ENCODE data around the gene NCAM1. TPM values are rescaled to one million over a fixed set of nuclear protein-coding genes. Genes with fewer than 3 reads are reported as not detected.

NCAM1 gene
- total RNA-seq, 4 donors from 2014 or later, result 56.3 to 193 (median 70.2) TPM

- H3K27me3 ChIP-seq, result no peaks in the 10 kb centered on the region
- ATAC-seq, result no peak
- H3K36me3 ChIP-seq, result peaks cover 0 to 21% of the 10 kb centered on the region in 2 donors
- H3K4me3 ChIP-seq, result no peak overlapping the region
- no peak for TF ChIP-seq CTCF (IDR thresholded peaks at IDR 0.05)
- no peak for TF ChIP-seq POLR2A (IDR thresholded peaks at IDR 0.05)
- no peak for TF ChIP-seq POLR2AphosphoS5 (IDR thresholded peaks at IDR 0.05)
- no peak for TF ChIP-seq EP300 (IDR thresholded peaks at IDR 0.05)
- H3K9me3 ChIP-seq, result no peaks in the 10 kb centered on the region
- peaks cover 0 to 37% (median 0%) of the 10 kb centered on the region in 3 donors for H3K4me1 ChIP-seq
- 82 to 83% methylated on average over 5 of the region's 5 CpGs for WGBS, 2 donors (ENCODE audit: low coverage in 1 of 2)
- H3K27ac ChIP-seq, result no peak overlapping the region
Measured at GRCh38 chr11:113240389-113240788, 279.2 kb downstream of the NCAM1 start.

GRCh38 chr11:113240790-113241635, 279.8 kb downstream of the NCAM1 start:
- 61 to 79% methylated on average over 9 of the region's 12 CpGs for WGBS, 2 donors (ENCODE audit: low coverage in 1 of 2)
- no peak overlapping the region for H3K4me3 ChIP-seq
- peak overlapping the region in 2 of 4 donors; percentile 80 to 84 for H3K27ac ChIP-seq
- peaks cover 0 to 15% of the 10 kb centered on the region in 2 donors for H3K36me3 ChIP-seq
- TF ChIP-seq EP300 (IDR thresholded peaks at IDR 0.05) (no peak), POLR2A (IDR thresholded peaks at IDR 0.05) (no peak), POLR2AphosphoS5 (IDR thresholded peaks at IDR 0.05) (no peak), CTCF (IDR thresholded peaks at IDR 0.05) (no peak)
- H3K9me3 ChIP-seq, result no peaks in the 10 kb centered on the region
- H3K4me1 ChIP-seq, result peaks cover 0 to 37% (median 0%) of the 10 kb centered on the region in 3 donors
- no peak for ATAC-seq
- no peaks in the 10 kb centered on the region for H3K27me3 ChIP-seq

- peaks cover 0 to 12% of the 10 kb centered on the region in 2 donors for H3K36me3 ChIP-seq
- H3K27me3 ChIP-seq, result no peaks in the 10 kb centered on the region
- no peak for ATAC-seq
- WGBS, 2 donors (ENCODE audit: low coverage in 1 of 2), result 87 to 100% methylated on average over 3 of the region's 4 CpGs
- H3K4me3 ChIP-seq, result no peak overlapping the region
- H3K9me3 ChIP-seq, result no peaks in the 10 kb centered on the region
- H3K4me1 ChIP-seq, result peaks cover 0 to 37% (median 0%) of the 10 kb centered on the region in 3 donors
- H3K27ac ChIP-seq, result peak overlapping the region in 3 of 4 donors; percentile 75 to 84 (median 80)
- TF ChIP-seq EP300 (IDR thresholded peaks at IDR 0.05), result no peak
- TF ChIP-seq POLR2AphosphoS5 (IDR thresholded peaks at IDR 0.05), result no peak
- no peak for TF ChIP-seq POLR2A (IDR thresholded peaks at IDR 0.05)
- TF ChIP-seq CTCF (IDR thresholded peaks at IDR 0.05), result no peak
Measured at GRCh38 chr11:113241636-113242054, 280.4 kb downstream of the NCAM1 start.

- TF ChIP-seq POLR2AphosphoS5 (IDR thresholded peaks at IDR 0.05) (no peak), EP300 (IDR thresholded peaks at IDR 0.05) (no peak), CTCF (IDR thresholded peaks at IDR 0.05) (no peak), POLR2A (IDR thresholded peaks at IDR 0.05) (no peak)
- ATAC-seq, result no peak
- WGBS, 2 donors (ENCODE audit: low coverage in 1 of 2), result 100% methylated on average over 2 to 3 of the region's 3 CpGs
- Histone ChIP-seq H3K27me3 (no peaks in the 10 kb centered on the region), H3K9me3 (no peaks in the 10 kb centered on the region), H3K4me3 (no peak overlapping the region), H3K4me1 (peaks cover 0 to 37% (median 0%) of the 10 kb centered on the region in 3 donors), H3K27ac (peak overlapping the region in 3 of 4 donors; percentile 75 to 84 (median 80)), H3K36me3 (peaks cover 0 to 9% of the 10 kb centered on the region in 2 donors)
Measured at GRCh38 chr11:113242060-113242459, 280.8 kb downstream of the NCAM1 start.
